GM21390 (cell line): ENCODE data around the gene ASPSCR1.

Experiments
- ATAC-seq: cut with Tn5 transposase; IDR thresholded peaks from one replicate; pipeline ENCODE4 v1.9.1; 2021; ENCODE audit not compliant: unreplicated experiment

ASPSCR1 gene

DNA sequence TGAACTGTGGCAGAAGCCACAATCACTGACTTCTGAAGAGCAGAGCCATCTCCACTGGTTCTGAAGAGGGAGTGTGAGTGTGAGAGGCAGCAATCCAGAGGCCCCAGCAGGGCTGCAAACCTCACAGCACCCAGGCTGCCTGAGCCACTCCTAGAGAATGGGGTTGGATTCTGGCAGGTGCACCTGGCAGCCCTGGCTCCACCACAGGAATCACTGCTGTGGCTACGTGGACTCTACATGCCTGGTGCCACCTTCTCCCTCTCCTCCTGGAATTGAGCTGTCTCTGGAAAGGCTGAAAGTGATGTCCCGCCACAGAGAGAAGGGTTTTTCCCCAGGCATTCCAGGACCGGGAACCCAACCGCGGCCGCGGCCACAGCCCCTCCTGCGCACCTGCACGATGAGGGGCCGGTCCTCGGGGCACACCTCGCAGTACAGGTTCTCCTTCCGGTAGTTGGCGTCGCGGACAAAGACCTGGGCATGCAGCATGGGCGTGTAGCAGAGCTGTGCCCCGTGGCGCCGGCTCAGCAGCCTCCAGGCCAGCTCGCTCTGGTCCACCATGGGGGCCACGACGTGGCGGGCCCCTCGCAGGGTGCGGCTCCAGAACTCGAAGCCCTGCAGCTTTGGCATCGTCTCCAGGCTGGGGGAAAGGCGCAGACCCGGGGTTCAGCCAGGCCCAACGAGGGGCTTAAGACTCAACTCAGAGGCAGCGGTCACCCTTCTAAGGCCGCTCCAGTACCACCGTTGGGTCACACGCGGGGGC lies 87.2 kb downstream of the ASPSCR1 start:
- no peak for ATAC-seq

GRCh38 chr17:82065193-82065637 lies 87.8 kb downstream of the ASPSCR1 start:
- no peak for ATAC-seq

DNA sequence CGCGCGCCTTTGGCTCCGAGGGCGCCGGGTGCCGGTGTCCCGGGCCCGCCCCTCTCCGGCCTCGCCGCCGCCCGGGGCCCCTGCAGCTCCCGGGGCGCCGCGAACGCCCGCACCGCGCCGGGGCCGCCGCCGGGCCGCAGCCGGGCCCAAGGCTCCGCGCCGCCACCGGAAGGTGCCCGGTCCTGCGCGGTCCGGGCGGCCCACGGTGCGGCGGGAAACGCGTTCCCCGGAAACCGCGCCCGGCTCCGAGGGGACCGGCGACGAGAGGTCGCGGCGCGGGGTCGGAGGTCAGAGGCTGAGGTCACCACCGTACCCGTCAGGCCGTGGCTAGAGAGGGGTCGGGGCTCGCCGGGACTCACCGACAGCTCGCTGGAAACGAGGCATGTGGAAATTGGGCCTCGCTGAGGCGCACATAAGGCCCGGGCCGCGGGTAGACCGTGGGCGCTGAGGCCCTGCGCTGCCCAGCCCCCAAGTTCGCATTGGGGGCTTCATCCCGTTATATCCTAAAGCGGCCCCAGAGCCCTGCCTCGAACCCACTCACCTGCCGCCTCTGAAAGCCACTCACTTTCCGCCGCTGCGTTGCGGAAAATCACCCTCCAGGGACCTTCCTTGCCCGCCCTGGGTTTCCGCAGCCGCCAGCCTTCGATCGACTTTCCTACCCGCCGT lies 88.3 kb downstream of the ASPSCR1 start, which contains the start of gene DUS1L:
DUS1L (minus strand) TSS at position 167 of the 666 bp plus-strand sequence. CDS start 745 bp downstream, outside the sequence.
- no peak for ATAC-seq
